Immature natural killer cell (primary cell): ENCODE data around the gene TLE5. TPM values are rescaled to one million over a fixed set of nuclear protein-coding genes. Genes with fewer than 3 reads are reported as not detected.
A peak's percentile ranks its signal among the peaks of the same experiment; 100 is the strongest.

Experiments used
- DNase-seq, 3 donors: peaks; one replicate each; pipeline ENCODE4 v3.0.0; 2022; ENCODE audit warnings: mixed read lengths in 1 of 3
- H3K27ac Mint-ChIP-seq, 6 donors: one replicate each; pipeline ENCODE4 v1.8.0; 2020; ENCODE audit warnings: mixed read lengths in 6 of 6, mild to moderate bottlenecking in 5 of 6, inconsistent platforms in 4 of 6, moderate library complexity in 3 of 6
- H3K27me3 Mint-ChIP-seq, 3 donors: one replicate each; pipeline ENCODE4 v1.8.0; 2020 to 2021; ENCODE audit warnings: low read depth in 3 of 3, mild to moderate bottlenecking in 3 of 3, mixed read lengths in 3 of 3, moderate library complexity in 3 of 3, inconsistent platforms in 1 of 3
- H3K36me3 Mint-ChIP-seq, 3 donors: one replicate each; pipeline ENCODE4 v1.8.0; 2020; ENCODE audit warnings: mixed read lengths in 3 of 3, inconsistent platforms in 2 of 3, mild to moderate bottlenecking in 2 of 3
- H3K4me1 Mint-ChIP-seq, 2 donors: one replicate each; pipeline ENCODE4 v1.8.0; 2020; ENCODE audit warnings: inconsistent platforms in 2 of 2, mild to moderate bottlenecking in 2 of 2, mixed read lengths in 2 of 2, moderate library complexity in 1 of 2
- H3K4me3 Mint-ChIP-seq, 5 donors: one replicate each; pipeline ENCODE4 v1.8.0; 2020; ENCODE audit warnings: mild to moderate bottlenecking in 5 of 5, mixed read lengths in 5 of 5, inconsistent platforms in 3 of 5, moderate library complexity in 3 of 5
- H3K9me3 Mint-ChIP-seq, 6 donors: one replicate each; pipeline ENCODE4 v1.8.0; 2020; ENCODE audit warnings: mild to moderate bottlenecking in 6 of 6, mixed read lengths in 6 of 6, inconsistent platforms in 4 of 6, moderate library complexity in 3 of 6
- polyA plus RNA-seq, 3 donors: library from polyadenylated mRNA; unstranded; fragments of 300-500 nt; fragmentation: Illumina TruSeq; gene quantifications; one replicate each; pipeline ENCODE4 v1.2.3, GENCODE V29; 2021

The TLE5 gene
- polyA plus RNA-seq, 3 donors from 2014 or later: 382 to 635 (median 466) TPM

DNA sequence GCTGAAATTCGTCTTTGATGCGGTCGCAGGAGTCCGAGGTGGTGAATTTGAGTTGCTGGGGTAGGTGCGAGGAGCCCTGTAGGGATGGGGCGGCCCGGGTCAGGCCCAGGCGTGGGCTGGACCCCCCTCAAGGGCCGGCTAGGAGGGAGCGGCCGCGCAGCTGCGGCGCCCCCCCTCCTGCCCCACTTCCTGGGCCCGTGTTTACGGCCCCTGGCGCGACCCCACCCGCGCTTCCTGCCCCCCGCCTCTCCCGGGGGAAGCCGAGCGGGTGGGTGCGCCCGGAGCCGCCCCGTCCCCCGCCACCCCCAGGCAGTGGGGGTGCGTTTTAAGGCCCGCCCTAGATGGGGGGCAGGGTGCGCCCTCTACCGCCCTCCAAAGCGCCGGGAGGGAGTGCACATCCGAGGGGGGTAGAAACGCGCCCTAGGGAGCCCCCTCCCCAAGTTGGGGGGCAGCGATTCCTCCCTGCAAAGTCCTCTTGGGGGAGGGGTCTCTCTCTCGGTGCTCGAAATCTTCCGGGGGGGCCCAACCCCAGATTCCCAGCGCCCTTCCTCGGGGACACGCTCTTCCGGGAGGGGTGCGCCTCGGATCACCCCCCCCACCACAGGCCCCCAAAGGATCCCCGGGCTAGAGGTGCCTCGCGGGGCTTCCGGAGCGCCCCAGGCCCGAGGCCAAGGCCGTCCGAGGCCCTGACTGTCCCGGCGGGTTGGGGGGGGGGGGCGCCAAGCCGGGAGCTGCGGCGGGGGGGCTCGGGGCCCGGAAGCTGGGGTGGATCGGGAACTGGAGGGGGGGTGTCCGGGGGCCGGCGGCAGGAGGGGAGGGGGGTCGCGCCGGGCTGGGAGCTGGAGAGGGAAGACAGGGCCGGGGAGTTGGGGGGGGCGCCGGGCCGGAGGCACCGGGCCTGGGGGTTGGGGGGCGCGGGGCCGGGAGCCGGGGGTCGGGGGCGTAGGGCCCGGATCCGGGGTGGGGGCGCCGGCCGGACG is 823 bp downstream of the TLE5 start:
- Mint-ChIP-seq H3K4me1 (peaks cover 45 to 57% of the 10 kb centered on the region in 2 donors), H3K9me3 (no peaks in the 10 kb centered on the region), H3K27me3 (peaks cover 4 to 10% (median 5%) of the 10 kb centered on the region in 3 donors), H3K4me3 (peak overlapping the region; percentile 83 to 91 (median 89)), H3K27ac (peak overlapping the region; percentile 82 to 97 (median 88)), H3K36me3 (peaks cover 0 to 17% (median 8%) of the 10 kb centered on the region in 3 donors)
- peak; percentile 75 to 81 (median 78) for DNase-seq

DNA sequence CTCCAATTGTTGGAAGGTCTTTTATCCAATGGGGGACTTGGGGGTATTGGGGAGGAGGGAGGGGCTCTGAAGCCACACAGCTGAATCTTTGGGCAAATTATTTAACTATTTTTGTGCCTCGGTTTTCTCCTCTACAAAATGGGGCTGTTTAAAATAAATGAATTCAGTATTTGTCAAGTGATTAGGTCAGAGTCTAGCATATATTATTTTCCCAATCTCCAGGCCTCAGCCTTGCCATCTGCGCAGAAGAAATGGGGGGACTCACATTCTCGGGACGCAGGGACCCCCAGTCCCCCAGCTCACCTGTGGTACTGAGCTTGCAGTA is 1.5 kb downstream of the TLE5 start:
- Mint-ChIP-seq H3K27me3 (peaks cover 4 to 10% (median 5%) of the 10 kb centered on the region in 3 donors), H3K9me3 (no peaks in the 10 kb centered on the region), H3K4me1 (peaks cover 45 to 54% of the 10 kb centered on the region in 2 donors), H3K36me3 (peaks cover 0 to 17% (median 8%) of the 10 kb centered on the region in 3 donors), H3K27ac (peak overlapping the region; percentile 82 to 97 (median 88)), H3K4me3 (peak overlapping the region; percentile 83 to 91 (median 89))
- DNase-seq: no peak

DNA sequence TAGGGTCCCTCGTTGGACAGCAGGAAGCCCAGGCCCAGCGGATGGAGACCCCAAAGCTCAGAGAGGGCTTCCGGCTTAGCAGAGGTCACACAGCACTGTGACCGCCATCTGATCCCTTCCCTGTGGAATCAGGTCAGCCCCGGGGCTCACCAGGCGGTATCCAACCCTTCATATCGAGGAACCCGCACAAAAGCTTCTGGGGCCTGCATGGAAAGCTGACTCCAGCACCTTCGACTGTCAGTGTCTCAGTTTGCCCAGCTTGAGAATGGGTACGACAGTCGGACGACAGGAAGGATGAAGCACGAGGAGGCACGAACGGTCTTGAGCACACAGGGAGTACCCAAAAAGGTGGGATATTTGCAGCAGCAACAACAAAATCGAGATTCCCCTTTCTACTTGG is 2.6 kb downstream of the TLE5 start:
- DNase-seq: no peak
- Mint-ChIP-seq H3K9me3 (no peaks in the 10 kb centered on the region), H3K27ac (peak overlapping the region; percentile 82 to 97 (median 88)), H3K36me3 (peaks cover 6 to 25% (median 8%) of the 10 kb centered on the region in 3 donors), H3K4me3 (peak overlapping the region; percentile 83 to 91 (median 89)), H3K4me1 (peaks cover 51% of the 10 kb centered on the region in 2 donors), H3K27me3 (peaks cover 3 to 13% (median 5%) of the 10 kb centered on the region in 3 donors)

DNA sequence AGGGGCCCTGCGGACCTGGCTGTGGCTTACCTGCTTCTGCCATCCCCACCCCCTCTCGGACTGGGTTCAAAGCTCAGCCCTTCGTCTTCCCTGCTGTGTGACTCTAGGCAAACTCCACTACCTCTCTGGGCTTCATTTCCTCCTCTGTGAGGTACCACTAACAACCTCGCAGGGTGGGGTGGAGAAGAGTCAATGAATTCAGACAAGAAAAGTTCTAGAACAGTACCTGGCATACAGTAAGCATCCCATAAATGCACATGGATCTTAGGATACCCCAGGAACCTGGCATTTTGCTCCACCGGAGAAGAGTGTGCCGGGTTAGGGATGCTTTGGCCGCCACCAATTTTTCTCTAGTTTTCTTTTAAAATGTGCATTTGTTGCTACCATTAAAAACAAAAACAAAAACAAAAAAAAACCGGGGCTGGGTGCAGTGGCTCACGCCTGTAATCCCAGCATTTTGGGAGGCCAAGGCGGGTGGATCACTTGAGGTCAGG is 3.4 kb downstream of the TLE5 start:
- DNase-seq: no peak
- Mint-ChIP-seq H3K9me3 (no peaks in the 10 kb centered on the region), H3K36me3 (peaks cover 7 to 30% (median 11%) of the 10 kb centered on the region in 3 donors), H3K4me1 (peaks cover 50 to 56% of the 10 kb centered on the region in 2 donors), H3K27me3 (peaks cover 2 to 14% (median 5%) of the 10 kb centered on the region in 3 donors), H3K27ac (peak overlapping the region in 4 of 6 donors; percentile 40 to 94 (median 75)), H3K4me3 (peak overlapping the region in 2 of 5 donors; percentile 21 to 89)

DNA sequence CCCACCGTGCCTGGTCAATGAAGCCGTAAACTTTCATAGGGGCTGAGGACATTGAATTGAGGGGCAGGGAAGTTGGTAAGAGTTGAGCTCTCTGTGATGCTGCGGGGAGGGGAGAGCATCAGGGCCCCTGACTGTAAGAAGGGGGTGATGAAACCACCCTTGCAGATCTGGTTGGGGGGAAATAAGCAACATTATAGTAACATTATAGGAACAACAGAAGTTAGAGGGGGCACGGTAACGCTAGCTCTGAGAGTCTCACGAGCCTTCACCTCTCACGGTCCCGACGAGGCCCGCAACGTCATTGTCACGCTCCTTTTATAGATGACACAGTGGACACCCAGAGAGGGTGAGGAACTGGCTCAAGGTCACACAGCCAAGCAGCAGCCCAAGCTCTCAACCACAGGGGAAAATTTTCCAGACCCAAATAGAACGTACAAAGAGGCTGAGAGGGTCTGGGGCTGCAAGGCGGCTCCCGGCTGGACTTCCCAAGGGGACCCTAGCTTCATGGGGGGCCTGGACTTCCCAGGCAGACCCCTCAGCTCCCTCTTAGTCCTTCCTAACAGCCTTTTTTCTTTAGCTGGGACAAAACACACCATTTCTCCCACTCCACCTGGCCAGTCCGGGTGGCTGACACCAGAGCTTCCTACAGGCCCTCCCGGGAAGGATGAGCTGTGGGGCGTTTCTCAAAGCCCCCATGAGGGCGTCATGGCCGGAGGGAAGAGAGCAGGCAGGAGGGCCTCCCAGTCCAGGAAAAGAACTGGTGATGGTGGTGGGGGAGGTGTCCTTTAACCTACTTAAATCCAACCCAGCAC is 4.1 kb downstream of the TLE5 start:
- peak overlapping the region; percentile 7 to 38 (median 33) for H3K4me3 Mint-ChIP-seq

DNA sequence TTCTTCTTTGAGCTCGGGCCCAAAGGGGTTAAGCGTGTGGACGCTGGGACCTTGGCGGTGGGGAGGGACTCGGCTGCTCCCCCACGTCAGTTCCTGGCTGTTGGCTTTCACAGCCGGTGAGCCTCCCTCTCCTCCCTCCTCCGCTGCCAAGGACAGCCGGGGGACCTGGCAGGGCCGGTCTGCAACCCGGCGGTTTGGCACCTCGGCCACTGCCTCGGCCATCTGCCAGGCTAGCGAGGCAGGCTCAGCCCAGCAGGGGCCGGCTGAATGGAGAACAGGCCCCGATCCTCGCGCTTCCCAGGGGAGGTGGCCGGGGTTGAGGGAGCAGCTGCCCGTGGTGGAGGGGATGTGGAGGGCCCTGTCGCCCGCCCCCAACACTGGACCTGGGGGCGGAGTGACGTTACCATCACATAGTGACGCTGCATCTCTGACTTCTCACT is 5.0 kb downstream of the TLE5 start:
- Mint-ChIP-seq H3K4me3 (no peak overlapping the region), H3K36me3 (peaks cover 7 to 30% (median 11%) of the 10 kb centered on the region in 3 donors), H3K4me1 (peaks cover 41 to 46% of the 10 kb centered on the region in 2 donors), H3K27me3 (peaks cover 0 to 12% (median 2%) of the 10 kb centered on the region in 3 donors), H3K27ac (peak overlapping the region in 1 of 6 donors; percentile 58), H3K9me3 (no peaks in the 10 kb centered on the region)
- DNase-seq: no peak

More for the DNA sequence above, 4.1 kb downstream of the TLE5 start:
- peak overlapping the region; percentile 55 to 87 (median 72) for H3K27ac Mint-ChIP-seq
- peaks cover 7 to 30% (median 11%) of the 10 kb centered on the region in 3 donors for H3K36me3 Mint-ChIP-seq
- H3K4me1 Mint-ChIP-seq: peaks cover 45 to 53% of the 10 kb centered on the region in 2 donors
- no peaks in the 10 kb centered on the region for H3K9me3 Mint-ChIP-seq
- DNase-seq: no peak
- peaks cover 2 to 12% (median 5%) of the 10 kb centered on the region in 3 donors for H3K27me3 Mint-ChIP-seq

DNA sequence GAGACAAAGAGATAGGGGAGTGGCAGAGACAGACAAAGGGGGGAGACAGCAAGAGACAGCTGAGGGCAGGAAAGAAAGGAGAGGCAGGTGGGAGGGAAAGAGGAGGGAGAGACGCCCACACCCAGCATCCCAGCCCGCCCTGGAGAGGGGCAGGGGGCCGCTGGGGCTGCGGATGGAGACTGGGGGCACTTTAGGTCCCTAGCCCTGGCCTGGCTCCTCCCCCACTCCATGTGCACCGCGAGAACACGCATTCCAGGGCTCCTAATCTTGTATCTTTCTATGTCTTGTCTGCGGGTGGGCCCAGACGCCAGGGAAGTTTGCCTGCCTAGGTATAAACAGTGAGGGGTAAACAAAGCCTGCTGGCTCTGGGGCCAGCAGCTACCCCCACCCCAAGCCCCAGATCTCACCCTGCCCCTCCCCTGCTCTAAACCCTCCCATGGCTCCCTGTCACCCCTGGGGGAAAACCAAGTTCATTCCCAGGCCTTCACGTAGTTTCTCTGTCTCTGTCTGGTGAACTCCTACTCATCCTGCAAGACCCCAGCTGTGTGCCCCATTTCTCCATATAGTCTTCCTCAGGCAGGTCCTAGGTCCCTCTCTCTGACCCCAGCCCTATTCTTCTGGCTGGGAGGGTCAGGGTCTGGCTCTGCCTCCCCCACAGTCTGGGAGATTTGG is 5.7 kb downstream of the TLE5 start:
- Mint-ChIP-seq H3K27ac (peak overlapping the region in 5 of 6 donors; percentile 40 to 62 (median 53)), H3K36me3 (peaks cover 7 to 30% (median 11%) of the 10 kb centered on the region in 3 donors), H3K4me3 (no peak overlapping the region), H3K9me3 (no peaks in the 10 kb centered on the region), H3K4me1 (peaks cover 41 to 46% of the 10 kb centered on the region in 2 donors), H3K27me3 (peaks cover 0 to 12% (median 2%) of the 10 kb centered on the region in 3 donors)
- no peak for DNase-seq

DNA sequence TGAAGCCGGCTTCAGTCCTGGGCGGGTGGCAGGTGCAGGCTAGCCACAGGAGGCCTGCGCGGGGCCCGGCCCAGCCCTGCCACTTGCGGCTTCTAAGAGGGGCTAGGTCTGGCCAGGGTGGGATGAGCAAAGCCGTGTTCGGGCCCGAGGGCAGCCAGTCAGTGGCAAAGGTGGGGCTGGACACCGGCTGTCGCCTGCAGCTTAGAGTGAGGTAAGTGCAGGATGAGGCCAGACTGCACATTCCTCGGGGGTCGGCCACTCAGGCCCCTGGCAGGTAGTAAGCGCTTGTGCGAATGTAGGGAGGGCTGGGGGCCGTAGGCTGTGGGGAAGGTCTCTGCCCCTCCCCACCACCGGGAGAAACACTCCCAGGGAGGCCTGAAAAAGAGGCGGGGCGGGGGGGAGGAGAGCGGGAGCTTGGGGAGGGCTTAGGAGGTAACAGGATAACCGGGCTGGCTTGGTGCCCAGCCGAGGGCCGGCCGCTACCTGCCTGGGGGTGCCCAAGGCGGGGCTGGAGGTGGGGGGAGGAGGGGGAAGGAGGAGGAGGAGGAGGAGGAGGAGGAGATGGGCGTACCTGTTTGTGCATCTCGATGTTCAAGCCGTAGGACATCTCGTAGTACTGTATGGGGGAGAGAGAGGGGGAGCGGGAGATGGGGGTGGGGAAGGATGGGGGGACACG is 6.4 kb downstream of the TLE5 start:
- H3K27me3 Mint-ChIP-seq: peaks cover 0 to 10% (median 2%) of the 10 kb centered on the region in 3 donors
- H3K9me3 Mint-ChIP-seq: no peaks in the 10 kb centered on the region
- H3K27ac Mint-ChIP-seq: peak overlapping the region in 2 of 6 donors; percentile 20 to 62
- DNase-seq: no peak
- peaks cover 7 to 30% (median 11%) of the 10 kb centered on the region in 3 donors for H3K36me3 Mint-ChIP-seq
- H3K4me3 Mint-ChIP-seq: no peak overlapping the region
- H3K4me1 Mint-ChIP-seq: peaks cover 38 to 44% of the 10 kb centered on the region in 2 donors

DNA sequence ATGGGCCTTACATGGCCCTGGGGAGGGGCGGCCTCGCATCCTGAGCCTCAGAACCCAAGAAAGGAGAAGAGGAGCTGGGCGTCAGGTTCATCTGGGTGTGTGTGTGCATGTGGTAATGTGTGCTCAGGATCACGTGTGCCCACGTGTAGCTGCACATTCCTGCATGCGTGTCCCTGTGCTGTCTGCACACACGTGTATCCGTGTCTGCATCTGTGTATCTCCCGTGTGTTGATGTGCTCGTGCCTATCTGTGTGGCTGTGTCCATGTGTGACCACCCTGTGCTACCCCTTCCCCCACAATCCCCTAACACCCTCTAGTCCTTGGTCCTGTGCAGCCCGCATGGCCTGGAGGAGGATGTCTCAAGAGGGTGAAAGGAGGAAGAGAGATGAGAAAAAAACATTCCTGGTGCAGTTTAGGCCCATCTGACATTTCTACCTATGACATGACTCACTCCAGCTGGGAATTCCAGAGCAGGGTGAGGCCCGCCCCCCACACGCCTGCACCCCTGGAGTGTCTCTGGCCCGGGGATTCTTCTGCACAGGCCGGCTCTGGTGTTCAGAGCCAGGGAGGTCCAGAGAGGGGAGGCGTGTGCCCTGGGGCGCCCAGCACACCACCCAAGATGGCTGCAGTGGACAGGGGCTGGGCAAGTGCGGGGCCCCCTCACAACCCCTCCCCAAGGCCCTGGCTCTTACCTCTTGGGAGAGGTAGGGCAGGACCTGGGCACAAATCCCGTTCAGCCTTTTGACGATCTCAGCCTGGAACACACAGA is 7.1 kb downstream of the TLE5 start:
- Mint-ChIP-seq H3K36me3 (peaks cover 7 to 30% (median 11%) of the 10 kb centered on the region in 3 donors), H3K9me3 (no peaks in the 10 kb centered on the region), H3K27ac (peak overlapping the region in 4 of 6 donors; percentile 25 to 83 (median 56)), H3K27me3 (peaks cover 0 to 4% (median 2%) of the 10 kb centered on the region in 3 donors), H3K4me1 (peaks cover 31 to 38% of the 10 kb centered on the region in 2 donors), H3K4me3 (no peak overlapping the region)
- DNase-seq: no peak

DNA sequence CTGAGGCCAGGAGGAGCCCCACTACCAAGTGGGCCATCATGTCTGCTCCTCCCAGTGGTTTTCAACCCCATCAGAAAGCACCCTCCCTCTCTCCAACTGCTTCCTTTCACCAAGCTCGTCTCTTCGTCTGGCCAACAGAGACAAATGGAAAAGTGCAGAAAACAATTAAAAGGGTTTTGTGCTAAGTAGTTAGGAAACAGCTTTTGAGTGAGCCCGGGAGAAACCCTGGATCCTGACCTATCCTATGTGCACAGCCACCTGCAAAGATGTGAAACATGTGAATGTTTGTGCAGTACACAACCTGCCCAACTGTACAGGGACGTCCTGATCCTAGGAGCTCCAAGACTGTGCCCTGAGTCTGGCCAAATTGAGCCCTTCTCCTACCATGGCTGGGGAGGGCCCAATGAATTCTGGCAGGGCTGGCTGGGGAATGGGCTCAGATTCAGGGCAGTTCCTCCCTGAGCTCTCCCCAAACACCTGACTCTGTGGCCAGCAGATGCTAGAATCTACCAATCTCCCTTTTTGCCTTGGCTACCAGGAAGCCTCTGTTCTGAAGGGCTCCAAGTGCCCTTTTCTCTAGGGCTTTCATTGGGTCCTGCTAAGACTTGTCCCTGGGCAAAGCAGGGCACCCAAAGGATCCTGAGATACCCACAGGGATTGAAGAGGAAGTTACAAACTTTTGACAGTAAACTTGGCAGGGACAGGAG is 7.9 kb downstream of the TLE5 start:
- no peak overlapping the region for H3K4me3 Mint-ChIP-seq
- peaks cover 24 to 30% of the 10 kb centered on the region in 2 donors for H3K4me1 Mint-ChIP-seq
- peaks cover 0 to 4% (median 2%) of the 10 kb centered on the region in 3 donors for H3K27me3 Mint-ChIP-seq

DNA sequence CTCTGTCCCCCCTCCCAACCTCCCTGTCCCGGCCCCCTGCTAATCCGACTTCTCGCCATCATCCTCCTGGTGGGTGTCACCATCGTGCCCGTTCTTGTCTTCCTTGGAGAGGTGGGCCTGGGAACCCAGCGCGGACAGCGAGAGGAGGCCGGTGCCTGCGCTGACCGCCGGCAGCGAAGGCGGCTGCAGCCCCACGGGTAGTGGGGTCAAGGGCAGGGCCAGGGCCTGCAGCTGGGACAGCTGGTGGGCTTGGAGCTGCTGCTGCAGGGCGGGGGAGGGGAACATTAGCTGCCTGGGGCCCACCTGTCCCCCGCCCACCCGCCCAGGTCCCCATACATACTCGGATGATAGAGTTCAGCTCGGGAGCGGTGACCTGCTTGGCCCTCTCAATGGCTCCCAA is 8.5 kb downstream of the TLE5 start:
- Mint-ChIP-seq H3K36me3 (peaks cover 7 to 25% (median 11%) of the 10 kb centered on the region in 3 donors), H3K27me3 (peaks cover 0 to 7% (median 2%) of the 10 kb centered on the region in 3 donors), H3K4me3 (no peak overlapping the region), H3K4me1 (peaks cover 25 to 29% of the 10 kb centered on the region in 2 donors), H3K27ac (no peak overlapping the region), H3K9me3 (no peaks in the 10 kb centered on the region)
- DNase-seq: no peak

More for the DNA sequence above, 7.9 kb downstream of the TLE5 start:
- Mint-ChIP-seq H3K27ac (peak overlapping the region in 3 of 6 donors; percentile 46 to 83 (median 49)), H3K9me3 (no peaks in the 10 kb centered on the region), H3K36me3 (peaks cover 7 to 27% (median 11%) of the 10 kb centered on the region in 3 donors)
- no peak for DNase-seq
